T-cell (primary cell): ENCODE measurements around the gene TMEM164. TPM values are rescaled to one million over a fixed set of nuclear protein-coding genes. Genes with fewer than 3 reads are reported as not detected.

Experiments
- ATAC-seq, 4 experiments: fragments of 200-7000 bp in 3 of 4; fragments of 150-1000 bp in 1 of 4; cut with Tn5 transposase; replicated peaks in 1 of 4; 1 replicate in 3 of 4; 2 replicates in 1 of 4; pipeline ENCODE4 v1.10.0; 2021; ENCODE audit warnings: moderate library complexity in 3 of 4, mild to moderate bottlenecking in 2 of 4, moderate number of reproducible peaks in 1 of 4
- CTCF ChIA-PET, 2 donors: fragments of 300-600 bp; sonication (Branson Sonifier 250); formaldehyde crosslinking; loops; one replicate each; lab custom pipeline; 2022; ENCODE audit warnings: antibody characterized with exemption in 2 of 2; lab: Charles Lee
- POLR2A ChIA-PET, 2 donors: fragments of 300-600 bp; sonication (Branson Sonifier 250); formaldehyde crosslinking; loops; one replicate each; lab custom pipeline; 2022; ENCODE audit warnings: antibody characterized with exemption in 2 of 2; lab: Charles Lee
- DNase-seq, 35 experiments: peaks; one replicate each; pipeline versions ENCODE4 v3.0.0 to v3.0.0-alpha.2; 2013 to 2023
- H3K27ac ChIP-seq: one replicate; pipeline ENCODE4 v1.5.1; 2013; ENCODE audit warnings: low read length
- H3K27me3 ChIP-seq, 2 experiments: replicated peaks in 1 of 2; 1 replicate in 1 of 2; 2 replicates in 1 of 2; pipeline versions ENCODE4 v1.6.1 to v1.7.0; 2013; ENCODE audit warnings: low read length in 1 of 2, mixed read lengths in 1 of 2; ENCODE audit not compliant: control insufficient read depth in 2 of 2, insufficient read depth in 2 of 2; ENCODE audit errors: extremely low read depth in 1 of 2
- H3K36me3 ChIP-seq, 2 donors: 1 replicate in 1 of 2; 2 replicates in 1 of 2; pipeline versions ENCODE4 v1.6.1 to v1.7.0; 2013; ENCODE audit warnings: low read length in 1 of 2; ENCODE audit not compliant: control insufficient read depth in 2 of 2, insufficient read depth in 1 of 2; ENCODE audit errors: extremely low read depth in 1 of 2
- H3K4me1 ChIP-seq, 2 experiments: 1 replicate in 1 of 2; 2 replicates in 1 of 2; pipeline versions ENCODE4 v1.6.1 to v1.7.0; 2013; ENCODE audit warnings: low read length in 2 of 2, mixed read lengths in 1 of 2; ENCODE audit not compliant: insufficient read depth in 2 of 2, control insufficient read depth in 1 of 2; ENCODE audit errors: extremely low read depth in 1 of 2
- H3K4me3 ChIP-seq, 2 donors: 1 replicate in 1 of 2; 2 replicates in 1 of 2; pipeline versions ENCODE4 v1.5.1 to v1.7.0; 2013; ENCODE audit warnings: mild to moderate bottlenecking in 2 of 2, low read length in 1 of 2, moderate library complexity in 1 of 2; ENCODE audit not compliant: control insufficient read depth in 1 of 2; ENCODE audit errors: extremely low read depth in 1 of 2
- H3K9me3 ChIP-seq: 2 replicates; pipeline ENCODE4 v1.7.0; 2013
- H3K27ac Mint-ChIP-seq, 2 donors: one replicate each; pipeline ENCODE4 v1.8.0; 2020 to 2021; ENCODE audit warnings: mild to moderate bottlenecking in 2 of 2, mixed read lengths in 2 of 2
- H3K27me3 Mint-ChIP-seq, 2 donors: one replicate each; pipeline ENCODE4 v1.8.0; 2021 to 2022; ENCODE audit warnings: mixed read lengths in 2 of 2
- H3K36me3 Mint-ChIP-seq: one replicate; pipeline ENCODE4 v1.8.0; 2021; ENCODE audit warnings: mixed read lengths
- H3K4me1 Mint-ChIP-seq, 3 donors: one replicate each; pipeline ENCODE4 v1.8.0; 2020 to 2022; ENCODE audit warnings: mixed read lengths in 3 of 3, mild to moderate bottlenecking in 1 of 3
- H3K4me3 Mint-ChIP-seq, 3 donors: one replicate each; pipeline ENCODE4 v1.8.0; 2020 to 2022; ENCODE audit warnings: mild to moderate bottlenecking in 3 of 3, mixed read lengths in 3 of 3, moderate library complexity in 3 of 3
- H3K9me3 Mint-ChIP-seq, 3 donors: one replicate each; pipeline ENCODE4 v1.8.0; 2020 to 2022; ENCODE audit warnings: mixed read lengths in 3 of 3
- WGBS: methylation state at CpG from one replicate; pipeline ENCODE4 v1.1.5; 2013; ENCODE audit warnings: missing lambda C conversion rate; ENCODE audit not compliant: insufficient coverage; 5-methylcytosine and 5-hydroxymethylcytosine counted together
- total RNA-seq, 35 experiments: library from RNA in 6 of 35; stranded (reverse) in 6 of 35; fragments of 120-200 nt in 1 of 35; gene quantifications; one replicate each; pipeline versions ENCODE4 v1.2.1 to v1.2.4 and lab custom pipeline; 2013 to 2026

The TMEM164 gene
- total RNA-seq, 5 donors from 2014 or later (not counting 1 experiment from before 2014, with no cell fraction given), result 16.9 to 20.6 (median 19.8) TPM

DNA sequence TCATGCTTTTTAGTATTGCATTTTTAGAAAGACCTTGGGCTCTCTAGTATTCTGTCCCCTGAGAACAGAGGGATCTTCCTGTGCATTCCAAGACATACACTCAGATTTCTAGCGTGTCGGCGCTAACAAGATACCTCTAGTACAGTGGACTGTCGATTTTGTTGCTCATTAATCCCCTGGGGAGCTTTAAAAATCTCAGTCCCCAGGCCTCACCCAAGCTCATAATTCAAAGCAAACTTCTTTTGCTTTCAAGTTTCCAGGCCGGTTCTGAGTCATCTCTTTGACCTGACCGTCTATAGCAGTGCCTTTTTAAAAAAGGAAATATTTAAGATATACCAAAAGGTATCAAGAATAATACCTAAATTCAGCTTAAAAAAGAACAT is 178.0 kb downstream of the TMEM164 start:
- Histone ChIP-seq H3K27me3 (no peaks in the 10 kb centered on the region), H3K36me3 (no peaks in the 10 kb centered on the region), H3K4me3 (no peak overlapping the region), H3K27ac (no peak overlapping the region), H3K9me3 (no peaks in the 10 kb centered on the region), H3K4me1 (peaks cover 2 to 6% of the 10 kb centered on the region in 2 experiments)
- Mint-ChIP-seq H3K9me3 (peaks cover 0 to 8% (median 5%) of the 10 kb centered on the region in 3 donors), H3K4me1 (peaks cover 0 to 37% (median 14%) of the 10 kb centered on the region in 3 donors), H3K4me3 (no peak overlapping the region), H3K27ac (peak overlapping the region in 1 of 2 donors; percentile 52), H3K36me3 (peaks cover 30% of the 10 kb centered on the region), H3K27me3 (no peaks in the 10 kb centered on the region)
- WGBS, result no CpG with 5 or more reads among the region's 6 CpGs
- ChIA-PET POLR2A (no interaction called here), CTCF (interaction anchor here (0.6 to 2.0 kb wide), 3 partner anchors 20 to 229 kb away, joined by 3 to 5 read pairs (median 4); no protein-coding TSS in a partner anchor)
- ATAC-seq (no peak), DNase-seq (no peak)

DNA sequence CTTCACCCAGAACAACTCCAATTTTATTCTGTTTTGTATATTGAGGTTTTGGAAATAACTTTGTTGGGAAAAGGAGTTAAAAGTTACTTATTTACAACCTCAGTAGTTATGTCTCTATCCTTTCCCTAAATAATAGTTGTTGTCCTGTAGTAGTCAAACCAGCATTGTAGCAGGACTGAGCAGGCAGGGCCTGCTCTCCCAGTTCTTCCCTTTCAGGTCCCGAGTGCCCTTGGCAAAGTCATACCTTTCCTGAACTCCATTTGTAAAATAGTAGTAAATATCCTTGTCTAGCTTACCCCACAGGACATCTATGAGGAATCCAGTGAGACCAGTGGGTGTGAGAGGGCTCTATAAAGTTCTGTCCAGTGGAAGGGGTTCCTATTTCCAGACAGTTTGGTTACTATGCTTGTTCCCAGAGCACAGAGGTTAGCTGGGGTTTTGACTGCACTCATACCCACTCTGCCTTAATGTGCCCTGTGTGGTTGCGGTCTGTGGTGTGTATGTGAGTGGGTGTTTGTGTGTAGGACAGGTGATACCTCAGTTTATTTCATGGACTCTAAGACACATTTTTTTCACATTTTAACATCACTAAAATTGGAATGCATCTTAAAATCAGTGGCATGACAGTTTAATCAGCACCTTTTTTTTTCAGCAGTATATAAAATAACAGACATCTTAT is 178.7 kb downstream of the TMEM164 start:
- ChIA-PET CTCF (no interaction called here), POLR2A (no interaction called here)
- H3K36me3 Mint-ChIP-seq, result peaks cover 29% of the 10 kb centered on the region
- peaks cover 0 to 8% (median 5%) of the 10 kb centered on the region in 3 donors for H3K9me3 Mint-ChIP-seq
- no peaks in the 10 kb centered on the region for H3K36me3 ChIP-seq
- DNase-seq, result no peak
- no peak overlapping the region for H3K4me3 ChIP-seq
- H3K9me3 ChIP-seq, result no peaks in the 10 kb centered on the region
- no peaks in the 10 kb centered on the region for H3K27me3 Mint-ChIP-seq
- no CpG with 5 or more reads among the region's 2 CpGs for WGBS
- H3K27ac ChIP-seq, result no peak overlapping the region
- H3K27me3 ChIP-seq, result no peaks in the 10 kb centered on the region
- H3K4me1 Mint-ChIP-seq, result peaks cover 0 to 37% (median 14%) of the 10 kb centered on the region in 3 donors
- H3K27ac Mint-ChIP-seq, result no peak overlapping the region
- H3K4me1 ChIP-seq, result peaks cover 2 to 6% of the 10 kb centered on the region in 2 experiments
- ATAC-seq, result no peak
- H3K4me3 Mint-ChIP-seq, result no peak overlapping the region

DNA sequence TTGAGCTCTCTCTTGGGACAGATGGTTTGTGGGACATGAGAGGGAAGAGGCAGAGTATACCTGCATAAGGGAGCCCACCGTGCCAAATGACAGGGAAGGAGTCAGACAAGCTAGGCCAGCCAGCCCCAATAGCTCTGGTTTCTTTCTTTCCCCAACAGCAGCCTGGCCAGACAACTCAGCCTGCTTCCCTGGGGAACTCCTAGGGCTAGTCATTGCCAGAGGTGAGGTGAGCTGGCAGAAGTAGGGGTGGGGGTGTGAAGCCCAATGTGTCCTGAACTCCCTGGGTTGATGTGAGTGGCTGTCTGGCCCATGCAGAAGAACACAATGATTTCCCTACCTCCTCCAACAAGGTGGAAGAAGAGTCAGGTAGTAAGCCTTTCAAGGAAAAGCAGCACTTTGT is 179.4 kb downstream of the TMEM164 start:
- DNase-seq (no peak), ATAC-seq (no peak)
- ChIA-PET CTCF (no interaction called here), POLR2A (no interaction called here)
- Mint-ChIP-seq H3K9me3 (peaks cover 0 to 8% (median 5%) of the 10 kb centered on the region in 3 donors), H3K27ac (peak overlapping the region in 1 of 2 donors; percentile 57), H3K36me3 (peaks cover 32% of the 10 kb centered on the region), H3K4me3 (no peak overlapping the region), H3K27me3 (no peaks in the 10 kb centered on the region), H3K4me1 (peaks cover 0 to 37% (median 14%) of the 10 kb centered on the region in 3 donors)
- Histone ChIP-seq H3K27ac (no peak overlapping the region), H3K36me3 (no peaks in the 10 kb centered on the region), H3K4me3 (no peak overlapping the region), H3K9me3 (no peaks in the 10 kb centered on the region), H3K27me3 (no peaks in the 10 kb centered on the region), H3K4me1 (peaks cover 2 to 6% of the 10 kb centered on the region in 2 experiments)
- WGBS, result no CpG with 5 or more reads among the region's 1 CpG

DNA sequence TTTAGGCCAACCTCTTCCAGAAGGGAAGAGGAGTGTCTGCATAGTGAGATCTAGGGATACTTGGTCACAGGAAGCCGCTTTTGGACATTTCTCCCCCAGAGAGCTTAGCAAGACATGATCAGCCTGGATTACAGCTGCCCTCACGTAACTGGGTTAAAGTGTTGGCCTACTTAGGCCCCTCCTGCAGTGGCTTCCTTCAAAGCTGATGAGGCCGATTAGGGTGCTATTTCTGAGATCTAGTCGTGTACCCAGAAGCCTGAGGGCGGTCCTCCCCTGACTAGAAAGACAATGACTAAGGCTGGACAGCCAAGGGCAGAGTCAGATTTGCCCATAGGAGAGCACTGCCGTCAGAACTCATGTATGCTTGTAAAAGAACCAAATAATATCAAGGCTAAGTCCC is 180.0 kb downstream of the TMEM164 start:
- no peaks in the 10 kb centered on the region for H3K27me3 Mint-ChIP-seq

DNA sequence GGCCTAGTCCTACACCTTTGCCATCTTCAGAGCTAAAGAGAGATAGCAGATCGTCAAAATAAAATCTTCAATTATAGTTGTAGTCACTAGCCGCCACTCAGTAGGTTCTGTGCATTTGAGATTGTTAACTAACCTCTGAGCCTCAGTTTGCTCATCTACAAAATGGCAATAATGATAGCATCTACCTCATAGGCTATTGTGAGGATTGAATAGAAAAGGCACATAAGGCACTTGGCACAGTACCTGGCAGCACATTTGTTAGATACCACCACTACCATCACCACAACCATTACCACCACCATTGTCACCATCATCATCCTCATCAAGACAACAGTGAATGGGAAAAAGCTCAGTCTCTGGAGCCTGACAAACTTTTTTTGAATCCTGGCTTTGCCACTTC is 180.4 kb downstream of the TMEM164 start:
- CTCF ChIA-PET, result no interaction called here
- H3K27ac ChIP-seq, result no peak overlapping the region
- ATAC-seq (no peak), DNase-seq (no peak)
- Mint-ChIP-seq H3K36me3 (peaks cover 32% of the 10 kb centered on the region), H3K27me3 (no peaks in the 10 kb centered on the region), H3K9me3 (peaks cover 0 to 8% (median 5%) of the 10 kb centered on the region in 3 donors), H3K4me1 (peaks cover 3 to 39% (median 17%) of the 10 kb centered on the region in 3 donors), H3K4me3 (no peak overlapping the region), H3K27ac (no peak overlapping the region)
- WGBS, result no CpG with 5 or more reads among the region's 2 CpGs
- no peak overlapping the region for H3K4me3 ChIP-seq
- POLR2A ChIA-PET, result no interaction called here
- H3K36me3 ChIP-seq, result no peaks in the 10 kb centered on the region
- no peaks in the 10 kb centered on the region for H3K9me3 ChIP-seq
- H3K27me3 ChIP-seq, result no peaks in the 10 kb centered on the region
- H3K4me1 ChIP-seq, result peaks cover under 1 to 6% of the 10 kb centered on the region in 2 experiments

More for the DNA sequence above, 180.0 kb downstream of the TMEM164 start:
- no peak overlapping the region for H3K4me3 Mint-ChIP-seq
- CTCF ChIA-PET, result no interaction called here
- DNase-seq, result no peak
- peaks cover 0 to 8% (median 5%) of the 10 kb centered on the region in 3 donors for H3K9me3 Mint-ChIP-seq
- POLR2A ChIA-PET, result no interaction called here
- WGBS, result 92% methylated on average over 2 of the region's 6 CpGs
- no peak for ATAC-seq
- peak overlapping the region in 1 of 2 donors; percentile 6 for H3K27ac Mint-ChIP-seq
- Histone ChIP-seq H3K4me1 (peaks cover 2 to 6% of the 10 kb centered on the region in 2 experiments), H3K9me3 (no peaks in the 10 kb centered on the region), H3K27ac (no peak overlapping the region), H3K27me3 (no peaks in the 10 kb centered on the region), H3K36me3 (no peaks in the 10 kb centered on the region), H3K4me3 (no peak overlapping the region)
- peaks cover 32% of the 10 kb centered on the region for H3K36me3 Mint-ChIP-seq
- peaks cover 0 to 37% (median 14%) of the 10 kb centered on the region in 3 donors for H3K4me1 Mint-ChIP-seq

DNA sequence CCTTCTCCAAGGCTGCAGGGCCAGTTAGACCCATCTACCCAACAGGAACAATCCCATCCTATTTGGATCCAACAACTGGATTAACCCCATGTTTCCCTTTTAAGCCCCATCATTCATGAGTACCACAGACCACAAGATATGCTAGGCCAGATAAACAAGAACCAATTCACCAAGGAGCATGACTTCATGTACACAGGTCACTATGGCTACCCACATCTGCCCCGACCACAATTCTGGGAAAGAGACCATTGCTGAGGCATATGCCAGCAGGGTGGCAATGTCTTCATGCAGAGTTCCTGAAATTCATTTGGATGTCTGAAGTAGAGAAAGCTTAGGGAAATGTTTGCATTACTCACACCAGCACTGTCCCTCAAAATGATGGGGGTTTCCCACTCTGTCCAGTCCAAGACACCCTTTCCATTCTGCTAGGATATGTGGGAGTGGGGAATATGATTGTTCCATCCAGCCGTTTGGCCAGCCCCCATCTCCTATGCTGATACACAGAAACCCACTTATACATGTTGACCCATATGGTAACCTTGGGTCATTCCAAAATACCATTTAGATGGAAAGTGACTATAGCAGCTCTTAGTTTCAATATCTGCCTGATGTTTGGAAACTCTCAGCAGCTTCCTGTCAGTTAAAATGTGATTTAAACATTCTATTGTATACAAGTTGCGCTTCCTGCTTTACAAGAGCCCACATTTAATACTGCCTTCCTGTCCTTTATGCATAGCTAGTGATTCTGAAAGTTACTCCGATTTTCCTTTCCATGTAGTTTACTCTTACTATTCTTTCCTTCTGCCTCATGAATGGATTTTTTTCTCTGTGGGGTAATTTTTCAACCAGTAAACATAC is 186.0 kb downstream of the TMEM164 start:
- no peaks in the 10 kb centered on the region for H3K9me3 ChIP-seq
- ChIA-PET CTCF (interaction anchor here in 1 of 2 donors (0.8 kb wide), 1 partner anchor 49 kb away, joined by 3 read pairs; no protein-coding TSS in a partner anchor), POLR2A (interaction anchor here in 1 of 2 donors (0.6 kb wide), 1 partner anchor 264 kb away, joined by 3 read pairs; no protein-coding TSS in a partner anchor)
- ATAC-seq (peak in 3 of 4 experiments; percentile 19 to 57 (median 52)), DNase-seq (peak in 1 of 35 experiments; percentile 2)
- H3K4me3 Mint-ChIP-seq, result peak overlapping the region in 2 of 3 donors; percentile 1 to 10
- peaks cover 16 to 34% (median 17%) of the 10 kb centered on the region in 3 donors for H3K4me1 Mint-ChIP-seq
- peaks cover 2 to 9% of the 10 kb centered on the region in 2 experiments for H3K4me1 ChIP-seq
- peaks cover 0 to 8% (median 5%) of the 10 kb centered on the region in 3 donors for H3K9me3 Mint-ChIP-seq
- peak overlapping the region; percentile 53 for H3K27ac ChIP-seq
- no peaks in the 10 kb centered on the region for H3K27me3 ChIP-seq
- no peaks in the 10 kb centered on the region for H3K36me3 ChIP-seq
- H3K36me3 Mint-ChIP-seq, result peaks cover 19% of the 10 kb centered on the region
- no peak overlapping the region for H3K4me3 ChIP-seq
- no peaks in the 10 kb centered on the region for H3K27me3 Mint-ChIP-seq
- WGBS, result no CpG with 5 or more reads among the region's 4 CpGs
- peak overlapping the region; percentile 84 to 87 for H3K27ac Mint-ChIP-seq
